Vagina (tissue), 2 donors: ENCODE results near the gene RBBP8NL.

ENCODE experiments used
- POLR2A ChIP-seq, 2 donors: fragments of 450-650 bp; IDR thresholded peaks; one replicate each; pipeline ENCODE4 v1.6.1; 2017; ENCODE audit warnings: antibody characterized with exemption in 2 of 2, mild to moderate bottlenecking in 2 of 2, moderate library complexity in 2 of 2
- POLR2AphosphoS5 ChIP-seq, 2 donors: sonication (generic); formaldehyde crosslinking; IDR thresholded peaks; one replicate each; pipeline ENCODE4 v1.9.0; 2017; ENCODE audit warnings: antibody characterized with exemption in 2 of 2, mild to moderate bottlenecking in 2 of 2, low read depth in 1 of 2; ENCODE audit not compliant: insufficient read depth in 1 of 2
- TF ChIP-seq, protein P1 (sequence below), 3 experiments: fragments of 450-650 bp in 2 of 3; fragments of 200-600 bp in 1 of 3; sonication (generic) in 1 of 3; IDR thresholded peaks; one replicate each; pipeline ENCODE4 v1.5.1; 2017 to 2019; ENCODE audit warnings: antibody characterized with exemption in 3 of 3, mild to moderate bottlenecking in 2 of 3, moderate library complexity in 2 of 3

DNA sequence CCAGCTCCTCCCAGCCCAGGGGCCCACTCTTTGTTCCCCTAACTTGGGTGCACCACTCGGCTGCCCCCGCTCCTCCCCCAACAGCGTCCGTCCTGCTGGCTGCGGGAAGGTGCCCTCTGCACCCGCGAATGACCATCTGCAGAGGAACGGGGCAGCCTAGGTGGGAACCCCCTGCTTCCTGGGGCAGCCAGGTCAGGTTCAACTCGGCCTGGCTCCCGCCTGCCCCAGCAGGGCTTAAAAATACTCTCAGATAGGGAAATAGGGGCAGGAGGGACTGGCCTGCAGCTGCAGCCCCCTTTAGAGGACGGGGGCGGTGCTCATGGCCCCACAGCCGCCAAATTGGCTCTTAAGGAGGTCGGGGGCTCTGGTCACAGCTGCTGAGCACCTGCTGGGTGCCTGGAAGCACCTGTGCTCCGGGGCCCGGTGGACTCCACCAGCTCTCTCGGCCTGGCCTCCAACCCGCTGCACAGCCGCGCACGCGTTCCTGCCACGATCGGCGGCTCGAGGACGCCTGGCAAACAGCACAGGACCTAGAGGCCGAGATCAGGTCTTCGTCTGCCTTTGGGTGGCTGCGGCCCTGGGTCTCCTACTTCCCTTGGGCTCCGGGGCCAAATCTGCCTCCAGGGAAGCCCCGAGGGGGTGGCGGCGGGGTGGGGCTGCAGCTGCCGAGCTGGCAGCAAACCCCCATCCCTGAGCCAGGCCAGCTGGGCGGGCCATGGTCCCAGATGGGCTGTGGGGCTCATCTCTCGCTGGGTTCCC, 59.5 kb downstream of the RBBP8NL start:
- TF ChIP-seq, protein P1, sequence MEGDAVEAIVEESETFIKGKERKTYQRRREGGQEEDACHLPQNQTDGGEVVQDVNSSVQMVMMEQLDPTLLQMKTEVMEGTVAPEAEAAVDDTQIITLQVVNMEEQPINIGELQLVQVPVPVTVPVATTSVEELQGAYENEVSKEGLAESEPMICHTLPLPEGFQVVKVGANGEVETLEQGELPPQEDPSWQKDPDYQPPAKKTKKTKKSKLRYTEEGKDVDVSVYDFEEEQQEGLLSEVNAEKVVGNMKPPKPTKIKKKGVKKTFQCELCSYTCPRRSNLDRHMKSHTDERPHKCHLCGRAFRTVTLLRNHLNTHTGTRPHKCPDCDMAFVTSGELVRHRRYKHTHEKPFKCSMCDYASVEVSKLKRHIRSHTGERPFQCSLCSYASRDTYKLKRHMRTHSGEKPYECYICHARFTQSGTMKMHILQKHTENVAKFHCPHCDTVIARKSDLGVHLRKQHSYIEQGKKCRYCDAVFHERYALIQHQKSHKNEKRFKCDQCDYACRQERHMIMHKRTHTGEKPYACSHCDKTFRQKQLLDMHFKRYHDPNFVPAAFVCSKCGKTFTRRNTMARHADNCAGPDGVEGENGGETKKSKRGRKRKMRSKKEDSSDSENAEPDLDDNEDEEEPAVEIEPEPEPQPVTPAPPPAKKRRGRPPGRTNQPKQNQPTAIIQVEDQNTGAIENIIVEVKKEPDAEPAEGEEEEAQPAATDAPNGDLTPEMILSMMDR (IDR thresholded peaks at IDR 0.05): no peak
- TF ChIP-seq POLR2A (IDR thresholded peaks at IDR 0.05) (no peak), POLR2AphosphoS5 (IDR thresholded peaks at IDR 0.05; ENCODE audit: insufficient read depth in 1 of 2, low read depth in 1 of 2) (no peak)
